Measurements from ENCODE around the gene WDFY4. TPM values are rescaled to one million over a fixed set of nuclear protein-coding genes. Genes with fewer than 3 reads are reported as not detected.

Gene WDFY4
- total RNA-seq, 1 donor from 2014 or later, result 6.4 TPM

GRCh38 chr10:48785796-48786195 lies 101.1 kb downstream of the WDFY4 start:
- no peaks in the 10 kb centered on the region for H3K4me1 ChIP-seq
- intact Hi-C loops (cut with DNase I), result no loop called here
- TF ChIP-seq POLR2AphosphoS5 (IDR thresholded peaks at IDR 0.05; ENCODE audit: insufficient read depth in 1 of 2, low read depth in 1 of 2) (no peak), POLR2A (IDR thresholded peaks at IDR 0.05) (no peak)
- TF ChIP-seq, protein P1, sequence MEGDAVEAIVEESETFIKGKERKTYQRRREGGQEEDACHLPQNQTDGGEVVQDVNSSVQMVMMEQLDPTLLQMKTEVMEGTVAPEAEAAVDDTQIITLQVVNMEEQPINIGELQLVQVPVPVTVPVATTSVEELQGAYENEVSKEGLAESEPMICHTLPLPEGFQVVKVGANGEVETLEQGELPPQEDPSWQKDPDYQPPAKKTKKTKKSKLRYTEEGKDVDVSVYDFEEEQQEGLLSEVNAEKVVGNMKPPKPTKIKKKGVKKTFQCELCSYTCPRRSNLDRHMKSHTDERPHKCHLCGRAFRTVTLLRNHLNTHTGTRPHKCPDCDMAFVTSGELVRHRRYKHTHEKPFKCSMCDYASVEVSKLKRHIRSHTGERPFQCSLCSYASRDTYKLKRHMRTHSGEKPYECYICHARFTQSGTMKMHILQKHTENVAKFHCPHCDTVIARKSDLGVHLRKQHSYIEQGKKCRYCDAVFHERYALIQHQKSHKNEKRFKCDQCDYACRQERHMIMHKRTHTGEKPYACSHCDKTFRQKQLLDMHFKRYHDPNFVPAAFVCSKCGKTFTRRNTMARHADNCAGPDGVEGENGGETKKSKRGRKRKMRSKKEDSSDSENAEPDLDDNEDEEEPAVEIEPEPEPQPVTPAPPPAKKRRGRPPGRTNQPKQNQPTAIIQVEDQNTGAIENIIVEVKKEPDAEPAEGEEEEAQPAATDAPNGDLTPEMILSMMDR (IDR thresholded peaks at IDR 0.05), result no peak
- DNase-seq (ENCODE audit: extremely low spot score in 2 of 2), result no peak
- no peaks in the 10 kb centered on the region for H3K9me3 ChIP-seq
- no peaks in the 10 kb centered on the region for H3K36me3 ChIP-seq
- H3K27ac ChIP-seq, result no peak overlapping the region
- H3K4me3 ChIP-seq, result no peak overlapping the region
- H3K27me3 ChIP-seq, result no peaks in the 10 kb centered on the region

DNA sequence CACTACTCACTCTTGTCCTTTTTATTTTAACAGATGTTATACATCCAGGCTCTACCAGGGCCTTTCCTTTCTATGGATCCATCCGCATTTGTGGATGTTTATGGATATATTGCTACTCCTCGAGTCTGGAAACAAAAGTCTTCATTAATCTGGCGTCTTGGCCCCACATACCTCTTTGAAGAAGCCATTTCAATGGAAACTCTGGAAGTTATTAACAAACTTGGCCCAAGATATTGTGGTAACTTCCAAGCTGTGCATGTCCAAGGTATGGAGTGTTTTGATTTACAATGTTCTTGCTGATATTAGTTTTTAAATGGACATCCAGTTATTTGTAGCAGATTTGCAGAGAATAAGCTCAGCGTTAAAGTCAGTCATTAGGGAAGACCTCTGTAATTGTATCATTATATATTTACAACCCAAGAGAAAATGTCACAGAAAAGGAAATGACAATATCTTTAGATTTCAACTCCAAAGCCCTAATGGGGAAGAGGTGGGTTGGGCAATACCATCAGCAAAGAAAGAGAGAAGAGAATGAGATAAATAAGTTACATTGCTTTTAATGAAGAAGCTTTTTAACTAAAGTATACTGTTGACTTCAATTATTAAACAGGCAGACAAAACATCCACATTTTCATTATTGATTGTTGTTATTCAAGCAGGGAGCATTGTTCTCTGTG lies 102.1 kb downstream of the WDFY4 start:
- intact Hi-C loops (cut with DNase I), result no loop called here
- no peaks in the 10 kb centered on the region for H3K27me3 ChIP-seq
- DNase-seq (ENCODE audit: extremely low spot score in 2 of 2), result peak in 1 of 2 donors; percentile 1

DNA sequence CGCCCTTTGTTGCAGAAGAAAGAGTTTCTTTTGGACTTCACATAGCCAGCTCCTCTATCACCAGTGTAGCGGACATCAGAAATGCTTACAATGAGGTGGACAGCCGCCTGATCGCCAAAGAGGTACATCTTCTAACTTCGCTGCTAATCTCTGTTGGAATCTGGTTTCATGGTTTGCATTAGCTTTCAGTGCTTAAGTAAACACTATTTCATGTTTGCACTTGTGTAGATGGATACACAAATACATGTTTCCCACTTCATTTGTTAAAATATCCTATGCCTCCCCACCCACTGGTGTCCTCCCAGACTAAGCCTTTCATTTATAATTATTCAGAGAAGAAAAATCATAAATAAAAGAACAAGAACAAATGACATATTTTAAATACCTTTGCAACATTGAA lies 103.9 kb downstream of the WDFY4 start:
- Histone ChIP-seq H3K4me3 (no peak overlapping the region), H3K27me3 (no peaks in the 10 kb centered on the region), H3K27ac (no peak overlapping the region), H3K9me3 (no peaks in the 10 kb centered on the region), H3K36me3 (no peaks in the 10 kb centered on the region), H3K4me1 (peaks cover 11% of the 10 kb centered on the region)
- TF ChIP-seq POLR2A (IDR thresholded peaks at IDR 0.05), result no peak
- TF ChIP-seq POLR2AphosphoS5 (IDR thresholded peaks at IDR 0.05; ENCODE audit: insufficient read depth in 1 of 2, low read depth in 1 of 2), result no peak
- TF ChIP-seq, protein P1 (IDR thresholded peaks at IDR 0.05), result no peak
- peak in 1 of 2 donors; percentile 34 for DNase-seq (ENCODE audit: extremely low spot score in 2 of 2)
- intact Hi-C loops (cut with DNase I), result no loop called here

More for the DNA sequence above, 102.1 kb downstream of the WDFY4 start:
- TF ChIP-seq POLR2AphosphoS5 (IDR thresholded peaks at IDR 0.05; ENCODE audit: insufficient read depth in 1 of 2, low read depth in 1 of 2), result no peak
- TF ChIP-seq, protein P1 (IDR thresholded peaks at IDR 0.05), result no peak
- no peak for TF ChIP-seq POLR2A (IDR thresholded peaks at IDR 0.05)
- Histone ChIP-seq H3K4me1 (no peaks in the 10 kb centered on the region), H3K27ac (no peak overlapping the region), H3K9me3 (no peaks in the 10 kb centered on the region), H3K36me3 (no peaks in the 10 kb centered on the region), H3K4me3 (no peak overlapping the region)

DNA sequence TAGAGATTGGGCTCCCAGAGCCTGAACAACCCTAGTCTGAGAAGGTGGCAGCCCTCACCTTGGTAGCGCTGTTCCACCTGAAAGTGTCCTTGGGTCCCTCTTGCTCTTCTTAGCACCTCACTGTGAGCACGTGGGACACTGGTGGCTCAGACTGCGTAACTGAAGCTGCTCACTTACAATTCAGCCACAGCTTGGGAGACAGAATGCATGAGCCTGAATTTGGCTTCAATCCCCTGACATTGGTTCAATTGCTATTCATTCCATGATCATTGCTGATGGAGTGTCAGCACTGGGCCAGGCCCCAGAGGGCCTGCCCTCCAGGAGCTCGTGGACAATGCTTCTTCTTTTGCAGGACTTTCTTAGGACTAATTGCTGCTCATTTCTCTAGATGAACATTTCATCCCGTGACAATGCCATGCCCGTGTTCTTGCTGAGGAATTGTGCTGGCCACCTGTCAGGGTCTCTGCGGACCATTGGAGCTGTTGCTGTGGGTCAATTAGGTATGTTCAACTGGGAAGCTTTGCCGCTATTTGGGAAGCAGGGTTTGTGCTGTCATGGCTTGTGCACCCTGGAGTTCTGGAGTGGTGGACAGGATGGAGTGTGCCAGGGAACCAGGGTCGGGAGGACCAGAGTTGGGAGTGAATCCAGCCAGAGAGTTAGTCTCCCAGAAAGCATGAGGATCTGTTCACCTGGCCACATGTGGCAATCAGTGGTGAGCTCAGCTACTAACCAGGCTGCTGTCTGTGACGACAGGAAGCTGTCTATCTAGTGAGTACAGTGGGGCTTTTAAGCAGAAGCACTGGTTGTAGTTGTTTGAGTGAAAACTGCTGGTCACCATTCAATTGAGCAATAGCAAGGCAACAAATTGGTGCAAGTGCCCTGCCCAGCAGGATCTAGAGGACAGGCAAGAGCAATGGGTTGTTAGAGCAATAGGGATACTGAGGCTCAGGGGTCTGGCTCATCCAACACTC lies 105.1 kb downstream of the WDFY4 start:
- no peaks in the 10 kb centered on the region for H3K36me3 ChIP-seq
- H3K9me3 ChIP-seq, result no peaks in the 10 kb centered on the region
- peaks cover 11% of the 10 kb centered on the region for H3K4me1 ChIP-seq
- intact Hi-C loops (cut with DNase I), result no loop called here
- peak in 1 of 2 donors; percentile 65 for DNase-seq (ENCODE audit: extremely low spot score in 2 of 2)
- no peaks in the 10 kb centered on the region for H3K27me3 ChIP-seq
- TF ChIP-seq POLR2AphosphoS5 (IDR thresholded peaks at IDR 0.05; ENCODE audit: insufficient read depth in 1 of 2, low read depth in 1 of 2) (no peak), POLR2A (IDR thresholded peaks at IDR 0.05) (no peak)
- TF ChIP-seq, protein P1 (IDR thresholded peaks at IDR 0.05), result no peak
- no peak overlapping the region for H3K4me3 ChIP-seq
- no peak overlapping the region for H3K27ac ChIP-seq
